GM12874 (cell line): ENCODE data around the gene ZNF385C.

Experiments
- TF ChIP-seq, protein P1 (sequence below): IDR thresholded peaks from 2 replicates; pipeline ENCODE4 v1.5.1; 2011; ENCODE audit warnings: low read depth, mild to moderate bottlenecking, control low read depth, low read length, moderate library complexity; ENCODE audit not compliant: insufficient read depth

The ZNF385C gene

DNA sequence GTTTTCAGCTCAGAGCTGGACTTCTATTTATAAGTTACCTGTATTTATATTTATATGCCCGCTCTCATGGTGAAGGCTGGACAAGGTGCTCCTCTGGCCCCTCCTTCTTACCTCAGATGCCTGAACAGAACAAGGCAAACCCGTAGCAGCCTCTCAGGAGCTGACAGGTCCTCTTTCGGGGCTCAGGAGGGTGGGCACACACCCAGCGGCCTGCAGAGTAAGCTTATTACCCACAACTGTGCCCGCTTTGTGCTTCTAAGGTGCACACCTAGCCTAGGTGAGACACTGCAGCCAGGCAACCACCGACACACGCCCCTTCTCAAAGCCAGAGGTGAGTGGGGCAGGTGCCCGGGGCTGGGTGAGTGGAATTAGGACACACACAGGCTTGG is 73.1 kb downstream of the ZNF385C start:
- TF ChIP-seq, protein P1, sequence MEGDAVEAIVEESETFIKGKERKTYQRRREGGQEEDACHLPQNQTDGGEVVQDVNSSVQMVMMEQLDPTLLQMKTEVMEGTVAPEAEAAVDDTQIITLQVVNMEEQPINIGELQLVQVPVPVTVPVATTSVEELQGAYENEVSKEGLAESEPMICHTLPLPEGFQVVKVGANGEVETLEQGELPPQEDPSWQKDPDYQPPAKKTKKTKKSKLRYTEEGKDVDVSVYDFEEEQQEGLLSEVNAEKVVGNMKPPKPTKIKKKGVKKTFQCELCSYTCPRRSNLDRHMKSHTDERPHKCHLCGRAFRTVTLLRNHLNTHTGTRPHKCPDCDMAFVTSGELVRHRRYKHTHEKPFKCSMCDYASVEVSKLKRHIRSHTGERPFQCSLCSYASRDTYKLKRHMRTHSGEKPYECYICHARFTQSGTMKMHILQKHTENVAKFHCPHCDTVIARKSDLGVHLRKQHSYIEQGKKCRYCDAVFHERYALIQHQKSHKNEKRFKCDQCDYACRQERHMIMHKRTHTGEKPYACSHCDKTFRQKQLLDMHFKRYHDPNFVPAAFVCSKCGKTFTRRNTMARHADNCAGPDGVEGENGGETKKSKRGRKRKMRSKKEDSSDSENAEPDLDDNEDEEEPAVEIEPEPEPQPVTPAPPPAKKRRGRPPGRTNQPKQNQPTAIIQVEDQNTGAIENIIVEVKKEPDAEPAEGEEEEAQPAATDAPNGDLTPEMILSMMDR, result no peak

DNA sequence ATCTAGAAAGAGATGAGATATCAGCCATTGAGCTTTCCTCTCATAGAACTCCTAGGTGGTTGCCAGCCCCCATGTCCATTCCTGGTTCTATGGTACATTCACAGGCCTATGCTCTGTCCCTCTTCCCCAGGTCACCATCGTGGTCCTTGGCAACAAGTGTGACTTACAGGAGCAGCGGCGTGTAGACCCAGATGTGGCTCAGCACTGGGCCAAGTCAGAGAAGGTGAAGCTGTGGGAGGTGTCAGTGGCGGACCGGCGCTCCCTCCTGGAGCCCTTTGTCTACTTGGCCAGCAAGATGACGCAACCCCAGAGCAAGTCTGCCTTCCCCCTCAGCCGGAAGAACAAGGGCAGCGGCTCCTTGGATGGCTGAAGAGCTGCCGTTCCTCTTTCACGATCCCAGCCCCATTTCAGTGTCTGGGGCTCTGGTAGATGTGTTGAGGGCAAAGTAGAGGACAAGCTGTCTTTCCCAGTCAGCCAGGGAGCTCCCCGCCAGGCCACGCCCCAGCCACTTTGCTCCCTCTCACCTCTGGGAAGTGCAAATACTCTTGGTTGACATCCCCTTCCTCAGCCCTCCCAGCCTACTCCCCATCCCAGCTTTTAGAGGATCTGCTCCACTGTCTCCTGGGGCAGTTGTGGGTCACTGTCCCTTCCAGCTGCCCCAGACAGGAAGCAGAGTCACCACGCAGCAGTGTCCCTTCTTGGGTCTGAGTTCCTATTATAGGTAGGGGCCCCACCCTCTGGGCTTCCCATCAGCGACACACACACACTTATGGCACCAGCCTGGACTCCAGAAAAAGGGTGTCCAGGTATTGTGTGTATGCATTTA is 74.5 kb downstream of the ZNF385C start:
- TF ChIP-seq, protein P1, result no peak

- TF ChIP-seq, protein P1, result peak; percentile 97
These were observed 78.5 kb downstream of the ZNF385C start, which contains the start of gene NKIRAS2 for GRCh38 chr17:42019509-42020404. TSS of gene NKIRAS2 (plus strand) at chr17:42020090. CDS start at chr17:42021578, 1,488 bp downstream.

DNA sequence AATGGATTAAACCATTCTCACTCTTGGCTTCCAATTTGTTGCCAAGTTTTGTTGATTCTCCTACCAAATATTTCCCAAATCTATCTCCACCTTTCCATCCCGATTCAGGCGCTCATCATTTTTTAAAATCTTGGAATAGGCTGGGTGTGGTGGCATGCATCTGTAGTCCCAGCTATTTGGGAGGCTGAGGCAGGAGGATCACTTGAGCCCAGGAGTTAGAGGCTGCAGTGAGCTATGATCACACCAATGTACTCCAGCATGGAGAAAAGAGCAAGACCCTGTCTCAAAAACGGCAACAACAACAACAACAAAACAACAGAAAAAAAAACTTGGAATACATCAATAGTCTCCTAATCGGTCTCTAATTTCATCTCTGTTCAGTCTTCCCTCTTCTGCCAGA is 79.3 kb downstream of the ZNF385C start:
- TF ChIP-seq, protein P1, result no peak

- TF ChIP-seq, protein P1, result no peak
These were observed 79.9 kb downstream of the ZNF385C start for GRCh38 chr17:42018339-42018738.

GRCh38 chr17:42017866-42018200 is 80.4 kb downstream of the ZNF385C start:
- TF ChIP-seq, protein P1, result no peak

DNA sequence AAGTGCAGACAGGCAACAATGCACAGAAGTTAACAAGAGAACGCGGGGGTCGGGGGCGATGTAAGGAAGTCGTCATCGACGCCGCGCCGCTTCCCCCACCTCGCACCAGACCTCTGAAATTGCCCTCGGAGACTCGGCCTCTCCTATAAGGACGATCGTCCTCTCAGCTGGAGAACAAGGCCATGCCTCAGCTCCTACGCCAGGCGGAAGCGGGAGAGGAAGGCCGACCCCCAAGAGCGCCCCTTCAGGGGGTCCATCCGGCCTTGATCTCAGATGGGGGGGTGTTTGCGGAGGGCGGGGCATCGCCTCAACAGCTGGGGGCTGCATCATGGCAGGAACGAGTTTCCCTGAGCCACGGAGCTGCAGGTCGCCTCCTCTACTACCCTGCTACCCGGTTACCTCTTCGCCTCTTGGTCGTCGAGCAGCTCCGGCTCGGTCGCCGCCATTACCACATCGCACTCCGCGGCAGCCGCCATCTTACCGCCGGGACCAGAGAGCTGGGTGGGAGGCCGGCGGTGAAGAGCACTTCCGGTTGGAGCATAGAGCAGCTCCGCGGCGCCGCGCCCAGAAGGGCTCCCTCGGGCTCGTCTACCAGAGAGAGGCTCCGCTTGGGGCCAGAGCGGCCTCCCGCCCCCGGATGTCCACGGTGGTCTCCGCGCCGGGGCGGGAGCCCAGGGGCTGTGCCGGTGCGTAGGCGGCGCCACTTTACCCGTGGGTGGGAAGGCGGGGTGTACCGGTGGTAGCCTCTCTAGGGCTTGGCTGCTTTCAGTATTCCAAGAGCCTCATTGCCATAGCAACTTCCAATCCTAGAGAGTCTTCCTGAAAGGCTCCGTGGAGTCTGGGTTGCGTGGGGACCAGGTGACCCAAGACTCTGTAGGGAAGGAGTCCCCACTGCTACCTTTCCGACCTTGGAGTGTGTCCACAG is 81.1 kb downstream of the ZNF385C start, which contains the start of gene DNAJC7:
Gene DNAJC7 (minus strand): TSS at position 499 of the 925 bp plus-strand sequence. CDS start 23 bp downstream, at position 476.
- TF ChIP-seq, protein P1, result no peak
